Fibroblast of lung (primary cell): ENCODE results near the gene ZEB2. TPM values are rescaled to one million over a fixed set of nuclear protein-coding genes. Genes with fewer than 3 reads are reported as not detected.
A peak's percentile ranks its signal among the peaks of the same experiment; 100 is the strongest.

Experiments
- DNase-seq, 2 donors: peaks; one replicate each; pipeline versions ENCODE4 v3.0.0 to v3.0.0-alpha.2; 2010; ENCODE audit warnings: low read depth in 2 of 2
- H2AFZ ChIP-seq: 2 replicates; pipeline ENCODE4 v1.5.1; 2012; ENCODE audit warnings: low read length, control low read depth, inconsistent platforms
- H3K27ac ChIP-seq: 2 replicates; pipeline ENCODE4 v1.5.1; 2011; ENCODE audit warnings: low read length, control low read depth; ENCODE audit not compliant: insufficient read depth
- H3K27me3 ChIP-seq: 2 replicates; pipeline ENCODE4 v1.5.1; 2011; ENCODE audit warnings: mild to moderate bottlenecking, low read length; ENCODE audit not compliant: control insufficient read depth, insufficient read depth
- H3K36me3 ChIP-seq: 2 replicates; pipeline ENCODE4 v1.5.1; 2011; ENCODE audit warnings: low read length; ENCODE audit not compliant: control insufficient read depth, insufficient read depth
- H3K4me1 ChIP-seq: 2 replicates; pipeline ENCODE4 v1.5.1; 2011; ENCODE audit warnings: low read length; ENCODE audit not compliant: control insufficient read depth, insufficient read depth; ENCODE audit errors: extremely low read depth
- H3K4me2 ChIP-seq: 2 replicates; pipeline ENCODE4 v1.5.1; 2011; ENCODE audit warnings: low read length, control low read depth; ENCODE audit not compliant: insufficient read depth; ENCODE audit errors: extremely low read depth
- H3K4me3 ChIP-seq, 4 experiments: fragments of 200-600 bp in 1 of 4; sonication (generic) in 1 of 4; replicated peaks in 1 of 4; 2 replicates each; pipeline ENCODE4 v1.5.1; 2011 to 2016; ENCODE audit warnings: low read length in 4 of 4, low read depth in 3 of 4, mild to moderate bottlenecking in 3 of 4, control low read depth in 2 of 4, inconsistent platforms in 1 of 4, mixed read lengths in 1 of 4; ENCODE audit not compliant: insufficient read depth in 1 of 4; ENCODE audit errors: control extremely low read depth in 1 of 4
- H3K79me2 ChIP-seq: 2 replicates; pipeline ENCODE4 v1.5.1; 2012; ENCODE audit warnings: mild to moderate bottlenecking, low read length, inconsistent platforms; ENCODE audit not compliant: control insufficient read depth, insufficient read depth
- H3K9ac ChIP-seq: 2 replicates; pipeline ENCODE4 v1.5.1; 2011; ENCODE audit warnings: mild to moderate bottlenecking, low read length, control low read depth; ENCODE audit not compliant: insufficient read depth
- H3K9me3 ChIP-seq: 2 replicates; pipeline ENCODE4 v1.5.1; 2012; ENCODE audit warnings: low read depth, low read length; ENCODE audit not compliant: control insufficient read depth, insufficient read depth
- H4K20me1 ChIP-seq: 2 replicates; pipeline ENCODE4 v1.5.1; 2011; ENCODE audit warnings: low read length; ENCODE audit not compliant: control insufficient read depth, insufficient read depth; ENCODE audit errors: extremely low read depth
- CTCF ChIP-seq, 2 donors: IDR thresholded peaks in 1 of 2; conservative IDR thresholded peaks in 1 of 2; 1 replicate in 1 of 2; 2 replicates in 1 of 2; pipeline ENCODE4 v1.5.1; 2011 to 2012; ENCODE audit warnings: low read length in 2 of 2, control low read depth in 1 of 2, inconsistent platforms in 1 of 2, low read depth in 1 of 2, mild to moderate bottlenecking in 1 of 2
- EZH2 ChIP-seq: IDR thresholded peaks from 2 replicates; pipeline ENCODE4 v1.5.1; 2012; ENCODE audit warnings: low read length, control low read depth, mild to moderate bottlenecking; ENCODE audit errors: missing control alignments
- polyA plus RNA-seq, 2 donors: library from polyadenylated mRNA; depleted of rRNA in 1 of 2; stranded (reverse) in 1 of 2; unstranded in 1 of 2; fragments of >200 nt; gene quantifications; 2 replicates each; pipeline ENCODE4 v1.2.1, GENCODE V29; 2011 to 2012; ENCODE audit warnings: missing spikeins in 1 of 2
- total RNA-seq: library from RNA; depleted of rRNA; stranded (reverse); fragments of >200 nt; gene quantifications from 2 replicates; pipeline ENCODE4 v1.2.1, GENCODE V29; 2014

The ZEB2 gene
- total and polyA plus RNA-seq, 2 donors (not counting 1 experiment from before 2014, with no cell fraction given) = 91.0 to 130 TPM

GRCh38 chr2:144490017-144490416 is 29.9 kb downstream of the ZEB2 start:
- H3K27ac ChIP-seq = no peak overlapping the region
- no peak overlapping the region for H3K4me3 ChIP-seq
- TF ChIP-seq EZH2 (no peak), CTCF (conservative IDR thresholded peaks at IDR 0.05 in 1 of 2, IDR thresholded peaks at IDR 0.05 in 1 of 2; ENCODE audit: low read depth in 1 of 2, low read length in 2 of 2) (no peak)
- peaks cover 77% of the 10 kb centered on the region for H3K79me2 ChIP-seq
- no peaks in the 10 kb centered on the region for H3K9me3 ChIP-seq
- H3K27me3 ChIP-seq = no peaks in the 10 kb centered on the region
- H3K4me2 ChIP-seq = peak overlapping the region; percentile 7
- peaks cover 6% of the 10 kb centered on the region for H3K4me1 ChIP-seq
- no peak overlapping the region for H2AFZ ChIP-seq
- DNase-seq = no peak
- H4K20me1 ChIP-seq = no peaks in the 10 kb centered on the region
- no peak overlapping the region for H3K9ac ChIP-seq
- H3K36me3 ChIP-seq = no peaks in the 10 kb centered on the region

GRCh38 chr2:144489315-144489916 is 30.5 kb downstream of the ZEB2 start:
- H3K27ac ChIP-seq = no peak overlapping the region
- no peak overlapping the region for H3K4me3 ChIP-seq
- H2AFZ ChIP-seq = no peak overlapping the region
- H3K36me3 ChIP-seq = no peaks in the 10 kb centered on the region
- no peaks in the 10 kb centered on the region for H3K27me3 ChIP-seq
- H4K20me1 ChIP-seq = no peaks in the 10 kb centered on the region
- H3K4me2 ChIP-seq = peak overlapping the region; percentile 7
- H3K9me3 ChIP-seq = no peaks in the 10 kb centered on the region
- peaks cover 75% of the 10 kb centered on the region for H3K79me2 ChIP-seq
- TF ChIP-seq CTCF (conservative IDR thresholded peaks at IDR 0.05 in 1 of 2, IDR thresholded peaks at IDR 0.05 in 1 of 2; ENCODE audit: low read depth in 1 of 2, low read length in 2 of 2) = no peak
- TF ChIP-seq EZH2 = no peak
- no peak for DNase-seq
- peaks cover 5% of the 10 kb centered on the region for H3K4me1 ChIP-seq
- no peak overlapping the region for H3K9ac ChIP-seq

DNA sequence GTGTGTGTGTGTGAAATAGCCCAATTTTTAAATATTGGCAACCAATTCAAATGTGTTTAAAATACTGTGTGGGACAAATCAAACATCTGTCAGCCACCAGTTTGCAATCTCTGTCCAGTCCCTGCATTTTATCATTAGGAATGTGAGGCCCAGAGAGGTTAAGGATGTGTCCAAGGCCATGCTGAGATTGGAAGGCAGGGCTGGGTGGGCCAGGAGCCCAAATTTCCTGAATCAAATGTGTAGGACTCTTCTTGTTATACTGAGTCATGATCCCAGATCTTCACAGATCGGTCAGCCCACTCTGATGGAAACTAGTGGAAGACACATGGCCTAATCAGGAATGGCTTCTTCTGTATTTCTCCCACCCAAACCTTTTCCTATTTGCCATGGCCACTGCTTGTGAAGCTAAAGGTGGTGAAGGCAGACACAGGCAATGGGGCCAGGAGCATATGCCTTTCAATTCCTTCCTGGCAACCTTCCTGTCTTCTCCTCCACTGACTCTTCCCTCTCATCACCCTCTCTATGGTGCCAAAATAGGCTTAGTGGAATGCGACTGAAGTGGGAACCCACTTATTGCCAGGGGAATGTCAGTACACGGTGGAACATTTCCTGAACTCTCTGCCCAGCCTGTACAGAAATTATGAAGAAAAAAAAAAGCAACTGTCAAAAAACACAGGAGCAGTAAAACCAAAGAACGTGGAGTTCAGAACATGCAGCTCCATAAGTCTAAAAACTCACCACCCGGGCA is 35.5 kb downstream of the ZEB2 start:
- peaks cover 68% of the 10 kb centered on the region for H3K79me2 ChIP-seq
- H3K9me3 ChIP-seq = no peaks in the 10 kb centered on the region
- peaks cover 12% of the 10 kb centered on the region for H3K4me1 ChIP-seq
- H3K4me2 ChIP-seq = no peak overlapping the region
- no peak overlapping the region for H2AFZ ChIP-seq
- DNase-seq = no peak
- no peak overlapping the region for H3K4me3 ChIP-seq
- TF ChIP-seq EZH2 (no peak), CTCF (conservative IDR thresholded peaks at IDR 0.05 in 1 of 2, IDR thresholded peaks at IDR 0.05 in 1 of 2; ENCODE audit: low read depth in 1 of 2, low read length in 2 of 2) (no peak)
- H3K27ac ChIP-seq = no peak overlapping the region
- no peaks in the 10 kb centered on the region for H4K20me1 ChIP-seq
- H3K27me3 ChIP-seq = no peaks in the 10 kb centered on the region
- no peaks in the 10 kb centered on the region for H3K36me3 ChIP-seq
- H3K9ac ChIP-seq = no peak overlapping the region
